ENCODE data around the gene MAGEC1.
"Not testable (repeated sequence)": the region's sequence is repeated elsewhere in the genome, so short reads cannot be mapped to it uniquely, and the experiment has no call there.

MAGEC1 gene, protein sequence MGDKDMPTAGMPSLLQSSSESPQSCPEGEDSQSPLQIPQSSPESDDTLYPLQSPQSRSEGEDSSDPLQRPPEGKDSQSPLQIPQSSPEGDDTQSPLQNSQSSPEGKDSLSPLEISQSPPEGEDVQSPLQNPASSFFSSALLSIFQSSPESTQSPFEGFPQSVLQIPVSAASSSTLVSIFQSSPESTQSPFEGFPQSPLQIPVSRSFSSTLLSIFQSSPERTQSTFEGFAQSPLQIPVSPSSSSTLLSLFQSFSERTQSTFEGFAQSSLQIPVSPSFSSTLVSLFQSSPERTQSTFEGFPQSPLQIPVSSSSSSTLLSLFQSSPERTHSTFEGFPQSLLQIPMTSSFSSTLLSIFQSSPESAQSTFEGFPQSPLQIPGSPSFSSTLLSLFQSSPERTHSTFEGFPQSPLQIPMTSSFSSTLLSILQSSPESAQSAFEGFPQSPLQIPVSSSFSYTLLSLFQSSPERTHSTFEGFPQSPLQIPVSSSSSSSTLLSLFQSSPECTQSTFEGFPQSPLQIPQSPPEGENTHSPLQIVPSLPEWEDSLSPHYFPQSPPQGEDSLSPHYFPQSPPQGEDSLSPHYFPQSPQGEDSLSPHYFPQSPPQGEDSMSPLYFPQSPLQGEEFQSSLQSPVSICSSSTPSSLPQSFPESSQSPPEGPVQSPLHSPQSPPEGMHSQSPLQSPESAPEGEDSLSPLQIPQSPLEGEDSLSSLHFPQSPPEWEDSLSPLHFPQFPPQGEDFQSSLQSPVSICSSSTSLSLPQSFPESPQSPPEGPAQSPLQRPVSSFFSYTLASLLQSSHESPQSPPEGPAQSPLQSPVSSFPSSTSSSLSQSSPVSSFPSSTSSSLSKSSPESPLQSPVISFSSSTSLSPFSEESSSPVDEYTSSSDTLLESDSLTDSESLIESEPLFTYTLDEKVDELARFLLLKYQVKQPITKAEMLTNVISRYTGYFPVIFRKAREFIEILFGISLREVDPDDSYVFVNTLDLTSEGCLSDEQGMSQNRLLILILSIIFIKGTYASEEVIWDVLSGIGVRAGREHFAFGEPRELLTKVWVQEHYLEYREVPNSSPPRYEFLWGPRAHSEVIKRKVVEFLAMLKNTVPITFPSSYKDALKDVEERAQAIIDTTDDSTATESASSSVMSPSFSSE

DNA sequence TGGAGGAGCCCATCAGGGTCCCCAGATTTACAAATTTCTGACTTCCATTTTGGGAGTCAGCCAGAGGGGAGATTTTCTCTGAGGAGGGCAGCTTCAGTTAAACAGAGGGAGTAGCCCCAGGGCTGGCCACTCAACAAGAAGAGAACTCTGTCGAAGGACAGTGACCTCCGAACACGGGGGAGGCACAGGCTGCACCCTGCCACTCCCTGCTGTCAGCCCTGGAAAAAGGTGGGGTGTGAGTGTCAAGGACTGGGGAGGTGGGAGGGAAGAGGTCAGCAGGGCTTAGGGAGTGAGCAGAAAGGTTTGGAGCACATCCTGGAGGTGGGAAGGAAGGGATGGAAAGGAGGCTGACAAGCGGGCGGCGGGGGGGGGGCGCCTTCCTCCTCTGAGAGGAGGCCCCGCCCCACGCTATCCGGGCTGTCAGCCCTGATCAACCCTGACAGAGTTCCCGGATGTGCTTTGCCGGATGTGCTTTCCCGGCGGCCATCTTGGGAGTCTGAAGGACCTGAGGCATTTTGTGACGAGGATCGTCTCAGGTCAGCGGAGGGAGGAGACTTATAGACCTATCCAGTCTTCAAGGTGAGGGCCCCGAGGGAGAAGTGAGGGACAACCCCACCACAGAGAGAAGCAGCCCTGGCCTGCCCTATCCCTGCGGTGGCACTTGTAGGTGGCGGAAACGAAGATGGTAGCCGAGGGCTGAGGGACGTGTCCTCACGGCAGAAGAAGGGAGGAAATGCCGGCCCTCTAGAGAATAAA lies at the start of gene MAGEC1:
MAGEC1 (plus strand) TSS at position 495 of the 756 bp plus-strand sequence. CDS start 1,179 bp downstream, outside the sequence.
- no peak for DNase-seq (ENCODE audit: low read depth in 2 of 2)

DNA sequence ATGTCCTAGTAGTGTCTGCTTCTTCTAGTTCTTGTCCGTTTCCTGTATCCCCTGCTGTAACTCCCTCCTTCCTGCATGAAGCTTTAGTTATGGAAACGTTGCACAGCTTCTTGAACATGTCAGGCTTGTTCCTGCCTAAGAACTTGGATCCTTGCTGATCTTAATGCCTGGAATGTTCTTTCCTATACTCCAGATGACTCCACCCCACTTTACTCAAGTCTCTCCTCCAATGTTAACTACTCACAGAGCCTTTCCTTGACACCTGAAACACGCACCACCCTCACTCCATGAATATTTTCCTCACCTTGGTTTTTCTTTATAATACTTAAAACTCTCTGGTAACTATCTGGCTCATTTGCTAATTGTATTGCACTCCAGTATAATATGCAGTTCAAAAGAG lies 46.2 kb upstream of the MAGEC1 start:
- DNase-seq (ENCODE audit: low read depth in 2 of 2), result no peak

DNA sequence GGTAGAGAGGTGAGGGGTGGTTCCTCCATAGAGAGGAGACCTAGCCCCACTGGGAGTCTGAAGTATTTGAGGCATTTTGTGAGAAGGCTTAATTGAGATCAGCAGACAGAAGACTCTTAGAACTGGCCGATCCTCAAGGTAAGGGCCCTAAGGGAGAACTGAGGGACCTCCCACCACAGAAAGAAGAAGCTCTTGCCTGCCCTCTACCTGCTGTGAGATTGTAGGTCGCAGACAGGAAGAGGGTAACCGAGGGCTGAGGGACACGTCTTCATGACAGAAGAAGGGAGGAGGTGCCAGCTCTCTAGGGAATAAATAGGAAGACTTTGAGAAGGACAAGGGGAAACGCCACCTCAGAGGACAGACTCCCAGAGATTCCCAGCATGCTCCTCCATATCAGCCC lies 24.1 kb upstream of the MAGEC1 start:
- DNase-seq (ENCODE audit: low read depth in 2 of 2), result no peak

DNA sequence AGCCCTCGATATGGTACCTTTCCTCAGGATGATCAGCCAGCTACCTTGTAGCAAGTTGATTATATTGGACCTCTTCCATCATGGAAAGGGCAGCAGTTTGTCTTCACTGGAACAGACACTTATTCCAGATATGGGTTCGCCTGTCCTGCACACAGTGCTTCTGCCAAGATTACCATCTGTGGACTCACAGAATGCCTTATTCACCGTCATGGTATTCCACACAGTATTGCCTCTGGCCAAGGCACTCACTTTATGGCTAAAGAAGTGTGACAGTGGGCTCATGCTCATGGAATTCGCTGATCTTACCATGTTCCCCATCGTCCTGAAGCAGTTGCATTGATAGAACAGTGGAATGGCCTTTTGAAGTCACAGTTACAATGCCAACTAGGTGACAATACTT lies 14.9 kb upstream of the MAGEC1 start:
- not testable (repeated sequence) for DNase-seq (ENCODE audit: low read depth in 2 of 2)

DNA sequence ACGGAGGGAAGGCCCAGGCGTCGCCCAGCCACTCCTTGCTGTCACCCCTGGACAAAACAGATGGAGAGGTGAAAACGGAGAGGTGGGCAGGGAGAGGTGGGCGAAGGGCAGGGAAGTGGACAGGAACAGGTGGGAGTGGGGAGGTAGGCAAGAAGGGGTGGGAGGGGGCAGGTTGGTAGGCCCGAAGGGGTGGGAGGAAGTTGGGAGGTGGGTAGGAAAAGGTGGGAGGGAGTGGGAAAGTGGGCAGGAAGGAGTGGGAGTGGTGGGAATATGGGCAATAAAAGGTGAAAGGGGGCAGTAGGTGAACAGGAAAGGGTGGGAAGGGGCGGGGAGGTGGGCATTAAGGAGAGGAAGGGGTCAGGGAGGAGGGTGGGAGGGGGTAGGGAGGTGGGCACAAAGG lies 9.0 kb upstream of the MAGEC1 start:
- DNase-seq (ENCODE audit: low read depth in 2 of 2), result no peak

DNA sequence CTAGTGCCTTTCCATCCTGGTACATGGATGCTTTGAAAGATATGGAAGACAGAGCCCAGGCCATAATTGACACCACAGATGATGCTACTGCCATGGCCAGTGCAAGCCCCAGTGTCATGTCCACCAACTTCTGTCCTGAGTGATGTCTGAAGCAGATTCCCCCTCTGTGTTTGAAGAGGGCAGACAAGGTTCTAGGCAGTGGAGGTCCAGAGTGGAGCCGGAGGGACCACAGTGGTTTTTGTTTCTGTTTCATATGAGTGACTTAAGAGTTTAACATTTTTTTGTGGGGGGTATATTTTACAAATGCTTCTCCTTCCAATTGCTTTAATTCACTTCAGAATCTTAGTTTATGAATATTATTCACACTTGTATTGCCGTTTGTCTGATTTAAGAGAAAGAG lies 6.0 kb upstream of the MAGEC1 start:
- DNase-seq (ENCODE audit: low read depth in 2 of 2), result no peak

DNA sequence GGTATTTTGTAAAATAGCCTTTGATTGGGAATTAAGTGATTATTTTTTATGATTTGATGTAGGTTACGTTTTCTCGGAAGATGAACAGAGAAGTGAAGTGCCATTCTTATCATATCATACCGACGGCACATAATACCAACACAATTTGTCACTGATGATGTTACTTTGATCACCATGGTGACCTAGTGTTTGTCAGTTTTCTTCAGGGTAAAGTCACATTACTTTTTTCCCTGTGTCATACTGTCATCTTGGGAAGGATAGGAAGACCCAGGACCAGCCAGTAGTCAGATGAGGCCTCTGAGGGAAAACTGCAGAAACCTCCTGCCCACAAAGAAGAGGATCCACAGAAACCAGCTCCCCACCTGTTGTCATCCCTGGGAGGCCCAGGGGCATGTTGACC lies 1.3 kb upstream of the MAGEC1 start:
- DNase-seq (ENCODE audit: low read depth in 2 of 2), result no peak

DNA sequence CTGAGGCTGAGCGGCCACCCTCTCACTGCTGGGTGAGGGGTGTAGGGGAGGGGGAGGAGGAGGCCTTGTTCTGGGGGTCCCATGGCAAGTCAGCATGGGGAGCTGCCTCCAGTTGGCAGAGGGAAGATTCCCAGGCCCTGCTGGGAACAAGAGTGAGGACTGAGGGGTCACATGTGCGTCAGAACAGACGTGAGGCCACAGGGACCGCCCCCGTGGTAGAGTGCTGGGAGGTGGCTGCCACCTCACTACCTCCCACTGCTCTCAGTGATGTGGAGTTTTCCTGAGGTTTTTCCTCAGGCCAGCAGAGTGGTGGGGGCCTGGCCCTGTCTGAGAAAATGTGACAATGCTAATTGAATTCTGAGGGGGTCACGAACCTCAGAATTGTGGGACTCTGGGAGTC lies 568 bp downstream of the MAGEC1 start:
- DNase-seq (ENCODE audit: low read depth in 2 of 2), result no peak

DNA sequence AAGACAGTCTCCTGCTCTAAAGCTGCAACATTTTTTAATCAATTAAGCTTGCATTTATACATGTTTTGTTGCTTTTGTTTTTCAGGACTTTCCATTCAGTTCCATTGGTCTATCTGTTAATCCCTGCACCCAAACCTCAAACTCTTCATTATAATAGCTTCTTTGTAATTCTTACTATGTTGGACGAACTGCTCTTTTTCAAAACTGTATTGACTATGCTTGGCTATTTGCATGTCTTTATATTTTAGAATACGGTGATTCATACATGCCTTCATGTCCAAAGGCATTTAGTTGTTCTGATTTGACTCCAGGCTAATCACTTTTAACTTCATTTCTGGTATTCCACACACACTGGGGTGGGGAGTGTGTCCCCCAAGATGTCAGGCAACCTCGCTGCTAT lies 14.1 kb downstream of the MAGEC1 start:
- no peak for DNase-seq (ENCODE audit: low read depth in 2 of 2)

DNA sequence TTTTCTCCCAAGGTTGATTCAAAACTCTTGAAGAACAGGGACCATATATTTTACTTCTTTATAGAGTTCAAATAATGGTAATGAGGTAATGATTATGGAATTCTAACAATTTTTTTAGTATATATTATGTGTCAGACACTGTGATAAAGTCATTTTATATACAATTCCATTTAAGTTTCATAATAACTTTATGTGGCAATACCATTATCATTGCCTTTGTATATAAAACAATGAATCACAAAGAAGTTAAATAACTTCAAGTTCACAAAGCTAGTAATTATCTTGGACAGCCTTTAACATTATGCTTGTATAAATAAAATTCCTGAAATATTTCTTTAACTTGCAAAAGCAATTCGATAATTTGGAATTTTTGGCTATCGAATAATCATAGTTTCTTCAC lies 20.6 kb downstream of the MAGEC1 start:
- DNase-seq (ENCODE audit: low read depth in 2 of 2), result no peak

DNA sequence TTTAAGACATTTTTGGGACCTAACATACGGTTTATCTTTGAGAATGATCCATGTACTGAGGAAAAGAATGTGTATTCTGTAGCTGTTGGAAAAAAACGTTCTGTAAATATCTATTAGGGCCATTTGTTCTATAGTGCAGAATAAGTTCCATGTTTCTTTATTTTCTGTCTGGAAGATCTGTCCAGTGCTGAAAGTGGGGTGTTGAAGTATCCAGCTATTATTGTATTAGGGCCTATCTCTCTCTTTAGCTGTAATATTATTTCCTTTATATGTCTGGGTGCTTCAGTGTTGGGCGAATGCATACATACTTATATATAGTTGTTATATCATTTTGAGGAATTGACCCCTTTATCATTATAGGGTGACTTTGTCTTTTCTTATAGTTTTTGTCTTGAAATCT lies 24.7 kb downstream of the MAGEC1 start:
- DNase-seq (ENCODE audit: low read depth in 2 of 2), result no peak

DNA sequence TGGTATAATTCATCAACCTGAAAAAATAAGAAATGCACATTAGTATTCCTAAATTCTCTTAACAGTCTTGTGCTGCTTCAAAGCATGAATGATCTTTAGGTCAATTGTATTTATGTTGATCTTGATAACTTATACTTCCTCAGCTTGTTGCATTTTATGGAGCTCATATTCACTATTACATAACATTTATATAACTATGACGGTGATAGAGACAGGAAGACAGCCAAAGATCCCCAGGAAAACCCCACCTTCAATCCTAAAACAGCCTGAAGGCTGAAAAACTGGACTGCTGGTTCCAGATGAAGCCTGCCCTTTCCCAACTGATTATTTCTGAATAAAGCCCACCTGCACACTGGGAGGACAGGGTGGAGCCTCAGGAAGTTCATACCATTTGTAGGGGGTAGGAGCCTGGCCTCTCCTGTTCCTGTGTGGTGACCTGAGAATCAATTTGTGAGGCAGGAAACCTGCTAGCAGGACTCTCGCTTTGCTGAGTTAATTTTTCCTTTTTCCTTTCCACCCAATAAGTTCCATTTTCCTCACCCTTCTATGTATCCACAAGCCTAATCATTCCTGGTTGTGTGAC lies 30.5 kb downstream of the MAGEC1 start:
- no peak for DNase-seq (ENCODE audit: low read depth in 2 of 2)

DNA sequence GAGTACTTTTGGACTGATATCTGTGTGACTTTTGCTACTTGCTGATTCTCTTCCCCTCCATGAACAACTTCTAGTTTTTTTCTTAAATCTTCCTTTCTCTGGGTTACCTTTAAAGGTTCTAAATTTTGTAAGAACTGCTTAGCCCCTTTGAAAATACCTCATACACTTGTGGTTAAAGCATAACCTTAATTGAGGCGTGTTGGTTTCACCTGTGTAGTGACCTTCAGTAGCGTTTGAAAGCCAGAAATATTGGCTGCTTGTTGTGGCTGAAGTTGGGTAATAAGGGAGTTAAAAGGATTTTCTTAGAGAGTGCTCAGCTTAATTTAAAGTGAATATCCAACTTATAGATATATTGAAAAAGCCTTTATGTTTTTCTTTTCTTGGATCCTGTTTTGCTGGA lies 32.0 kb downstream of the MAGEC1 start:
- no peak for DNase-seq (ENCODE audit: low read depth in 2 of 2)

DNA sequence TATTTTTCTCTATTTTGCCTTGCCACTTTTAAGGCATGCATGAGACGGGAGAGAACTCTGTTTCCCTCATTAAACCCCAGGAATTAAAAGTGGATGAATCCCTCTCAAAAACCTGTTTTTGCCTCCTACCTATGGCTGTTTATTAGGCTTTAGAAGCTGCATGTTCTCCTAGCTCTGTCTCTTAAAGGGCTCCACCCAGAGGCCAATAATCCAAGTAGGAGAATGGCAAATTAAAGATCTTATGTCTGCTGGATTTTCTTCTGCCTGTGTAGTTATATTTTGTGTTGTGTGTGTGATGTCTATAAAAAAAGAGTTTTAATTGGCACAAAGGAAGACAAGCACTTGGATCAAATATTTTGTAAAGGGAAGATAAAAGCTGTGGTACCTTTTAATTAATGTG lies 32.4 kb downstream of the MAGEC1 start:
- no peak for DNase-seq (ENCODE audit: low read depth in 2 of 2)

DNA sequence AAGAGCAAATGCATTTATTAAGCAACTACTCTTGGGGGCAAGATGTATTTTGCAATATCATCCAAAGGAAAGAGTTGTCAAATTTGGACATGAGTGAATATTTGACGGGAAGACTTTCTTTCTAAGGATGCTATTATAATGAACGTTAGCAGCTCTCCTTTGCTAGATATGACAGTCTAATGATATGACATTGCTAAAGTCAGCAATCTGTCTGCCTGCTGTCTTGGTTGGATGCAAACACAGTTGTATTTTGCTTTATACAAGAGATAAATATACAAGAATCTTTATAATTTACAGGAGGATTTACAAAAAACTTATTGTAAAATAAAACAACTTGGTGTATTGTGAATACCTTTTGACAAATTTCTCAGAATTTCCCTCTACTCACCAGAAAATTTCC lies 37.5 kb downstream of the MAGEC1 start:
- DNase-seq (ENCODE audit: low read depth in 2 of 2), result no peak

DNA sequence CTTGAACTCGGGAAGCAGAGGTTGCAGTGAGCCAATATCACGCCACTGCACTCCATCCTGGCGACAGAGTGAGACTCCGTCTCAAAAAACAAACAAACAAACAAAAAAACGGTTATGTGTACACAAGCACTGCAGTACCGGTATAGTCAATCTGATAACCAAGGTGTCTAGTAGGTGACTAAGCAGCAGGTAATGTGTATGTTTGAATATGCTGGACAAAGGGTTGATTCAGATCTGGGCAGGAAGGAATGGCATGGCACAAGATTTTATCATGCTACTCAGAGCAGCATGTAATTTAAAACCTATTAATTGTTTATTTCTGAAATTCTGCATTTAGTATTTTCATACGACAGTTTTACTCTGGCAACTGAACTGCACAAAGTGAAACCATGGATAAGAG lies 41.7 kb downstream of the MAGEC1 start:
- no peak for DNase-seq (ENCODE audit: low read depth in 2 of 2)

DNA sequence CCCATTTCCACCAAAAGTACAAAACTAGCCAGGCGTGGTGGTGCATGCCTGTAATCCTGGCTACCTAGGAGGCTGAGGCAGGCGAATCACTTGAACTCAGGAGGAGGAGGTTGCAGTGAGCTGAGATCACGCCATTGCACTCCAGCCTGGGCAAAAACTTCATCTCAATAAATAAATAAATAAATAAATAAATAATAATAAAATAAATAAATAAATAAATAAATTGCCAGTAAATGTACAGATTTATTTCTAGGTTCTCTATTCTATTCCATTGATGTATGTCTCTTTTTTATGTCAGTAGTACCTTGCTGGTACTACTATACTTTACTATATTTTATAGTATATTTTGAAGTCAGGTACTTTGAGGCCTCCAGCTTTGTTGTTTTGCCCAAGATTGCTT lies 43.7 kb downstream of the MAGEC1 start:
- DNase-seq (ENCODE audit: low read depth in 2 of 2), result no peak

DNA sequence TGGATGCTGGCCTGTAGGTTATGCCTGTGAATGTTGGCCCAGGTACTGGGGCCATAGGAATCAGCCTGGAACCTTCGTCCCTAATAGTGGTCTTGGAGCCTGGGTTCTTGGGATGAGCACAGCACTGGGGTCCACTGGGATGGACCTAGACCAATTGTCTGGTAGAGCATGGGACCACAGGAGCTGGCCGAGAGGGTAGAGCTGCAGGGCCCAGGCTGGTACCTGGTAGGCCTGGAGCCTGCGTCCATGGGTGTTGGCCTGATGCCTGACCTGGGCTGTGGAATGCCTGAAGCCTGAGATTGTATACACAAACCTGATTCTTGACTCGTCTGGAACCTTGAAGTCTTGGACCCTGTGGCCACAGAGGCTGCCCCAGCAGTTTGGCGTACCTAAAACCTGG lies 48.9 kb downstream of the MAGEC1 start:
- DNase-seq (ENCODE audit: low read depth in 2 of 2), result no peak

DNA sequence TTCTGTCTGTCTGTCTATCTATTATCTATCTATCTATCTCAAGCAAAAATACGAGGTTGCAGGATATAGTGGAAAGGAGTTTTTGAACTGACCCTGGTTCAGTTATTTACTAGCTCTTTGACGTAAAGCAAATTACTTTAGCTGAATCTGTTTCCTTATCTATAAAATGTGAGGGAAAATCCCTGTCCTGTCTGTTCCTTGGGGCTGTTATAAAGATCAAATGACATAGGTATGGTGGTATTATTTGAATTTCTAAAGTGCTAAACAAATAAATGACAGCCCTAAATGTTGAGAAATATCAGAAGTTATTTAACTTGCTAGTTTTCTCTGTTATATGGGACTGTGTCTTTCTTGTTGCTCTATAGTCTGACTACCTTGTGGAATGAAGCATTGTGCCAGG lies 55.0 kb downstream of the MAGEC1 start:
- DNase-seq (ENCODE audit: low read depth in 2 of 2), result no peak
